Esophagus muscularis mucosa (tissue), 4 donors: ENCODE measurements around the gene VARS1. TPM values are rescaled to one million over a fixed set of nuclear protein-coding genes. Genes with fewer than 3 reads are reported as not detected.
"Not testable (repeated sequence)": the region's sequence is repeated elsewhere in the genome, so short reads cannot be mapped to it uniquely, and the experiment has no call there.

Experiments used
- DNase-seq: peaks from one replicate; pipeline ENCODE4 v3.0.0-alpha.2; 2017; ENCODE audit errors: extremely low spot score
- H3K27ac ChIP-seq, 4 donors: fragments of 200-600 bp; sonication (generic); replicated peaks in 1 of 4; 1 replicate in 3 of 4; 2 replicates in 1 of 4; pipeline ENCODE4 v1.5.1; 2016 to 2019; ENCODE audit warnings: mild to moderate bottlenecking in 1 of 4
- H3K27me3 ChIP-seq, 4 donors: fragments of 200-600 bp; sonication (generic); one replicate each; pipeline versions ENCODE4 v1.5.1 to v1.6.0; 2016 to 2019
- H3K36me3 ChIP-seq, 4 donors: fragments of 200-600 bp; sonication (generic); one replicate each; pipeline ENCODE4 v1.5.1; 2016 to 2019
- H3K4me1 ChIP-seq, 4 donors: fragments of 200-600 bp; sonication (generic); one replicate each; pipeline ENCODE4 v1.5.1; 2016 to 2019
- H3K4me3 ChIP-seq, 4 donors: fragments of 200-600 bp; sonication (generic); 1 replicate in 2 of 4; 2 replicates in 2 of 4; pipeline ENCODE4 v1.5.1; 2016 to 2019; ENCODE audit warnings: mild to moderate bottlenecking in 4 of 4, moderate library complexity in 1 of 4
- H3K9me3 ChIP-seq, 4 donors: fragments of 200-600 bp; sonication (generic); 1 replicate in 3 of 4; 2 replicates in 1 of 4; pipeline ENCODE4 v1.5.1; 2016 to 2019
- EP300 ChIP-seq: sonication (generic); formaldehyde crosslinking; IDR thresholded peaks from one replicate; pipeline ENCODE4 v1.6.1; 2017; ENCODE audit warnings: antibody characterized with exemption
- POLR2A ChIP-seq: fragments of 450-650 bp; IDR thresholded peaks from one replicate; pipeline ENCODE4 v1.6.1; 2017; ENCODE audit warnings: antibody characterized with exemption, moderate library complexity, mild to moderate bottlenecking, low read depth
- POLR2AphosphoS5 ChIP-seq, 2 donors: sonication (generic); formaldehyde crosslinking; IDR thresholded peaks; one replicate each; pipeline ENCODE4 v1.6.1; 2017; ENCODE audit warnings: antibody characterized with exemption in 2 of 2
- WGBS: methylation state at CpG from one replicate; pipeline ENCODE4 v1.1.5; 2018; 5-methylcytosine and 5-hydroxymethylcytosine counted together
- intact Hi-C: fragments of 100-400 bp; cut with DNase I; formaldehyde crosslinking; loops from one replicate; pipeline ENCODE4 v1.15.1; 2023
- total RNA-seq, 4 donors: library from RNA; depleted of rRNA; stranded (reverse); fragments of >200 nt; gene quantifications; one replicate each; pipeline versions ENCODE4 v1.1.0 to v1.2.1, GENCODE V29; 2016
- TF ChIP-seq, protein P1 (sequence below), 3 experiments: fragments of 200-600 bp in 2 of 3; fragments of 450-650 bp in 1 of 3; sonication (generic) in 2 of 3; IDR thresholded peaks; one replicate each; pipeline ENCODE4 v1.5.1; 2017 to 2019; ENCODE audit warnings: antibody characterized with exemption in 3 of 3, mild to moderate bottlenecking in 2 of 3, moderate library complexity in 1 of 3

Gene VARS1
- total RNA-seq, 4 donors from 2014 or later, result 25.0 to 53.2 (median 34.8) TPM

DNA sequence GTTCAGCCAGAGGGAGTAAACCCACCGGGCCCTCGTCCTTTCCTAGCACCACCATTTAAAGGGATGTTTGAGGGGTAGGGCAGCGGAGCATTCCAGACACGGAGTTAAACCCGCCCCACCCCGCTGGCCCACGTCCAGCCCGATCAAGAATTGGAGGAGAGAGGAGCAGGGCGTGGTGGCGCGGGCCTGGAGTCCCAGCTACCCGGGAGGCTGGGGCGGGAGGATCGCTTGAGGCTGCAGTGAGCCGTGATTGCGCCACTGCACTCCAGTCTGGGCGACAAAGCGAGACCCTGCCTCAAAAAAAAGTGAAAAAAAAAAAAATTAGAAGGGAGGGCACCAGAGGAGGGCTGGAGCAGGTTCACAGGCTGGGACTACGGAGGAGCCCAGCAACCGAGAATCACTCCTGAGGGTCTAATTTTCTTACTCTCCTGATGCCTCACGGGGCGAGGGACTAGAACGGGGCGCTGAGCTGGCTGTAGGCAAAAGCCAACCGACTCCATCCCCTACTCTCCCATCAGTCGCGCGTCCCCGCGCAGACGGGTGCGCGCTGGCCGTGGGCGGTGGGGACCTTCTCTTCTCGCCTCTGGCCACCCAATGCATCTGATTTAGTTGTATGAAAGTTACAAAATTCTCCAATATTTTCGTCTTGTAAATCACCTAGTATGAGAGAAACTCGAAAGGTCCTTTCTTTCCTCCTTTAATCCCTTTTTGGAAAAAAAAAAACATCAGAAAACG lies 25.9 kb upstream of the VARS1 start:
- H3K27ac ChIP-seq, result peak overlapping the region; percentile 92 to 97 (median 96)
- no peaks in the 10 kb centered on the region for H3K27me3 ChIP-seq
- H3K4me3 ChIP-seq, result peak overlapping the region; percentile 55 to 71 (median 62)
- WGBS, result 5% methylated on average over 39 of the region's 39 CpGs
- DNase-seq, result no peak
- peaks cover 56 to 87% (median 85%) of the 10 kb centered on the region in 4 donors for H3K4me1 ChIP-seq
- intact Hi-C loops, result no loop called here
- TF ChIP-seq EP300, result no peak
- TF ChIP-seq POLR2AphosphoS5 (IDR thresholded peaks at IDR 0.05), result peak in 1 of 2 donors; percentile 3
- TF ChIP-seq, protein P1, sequence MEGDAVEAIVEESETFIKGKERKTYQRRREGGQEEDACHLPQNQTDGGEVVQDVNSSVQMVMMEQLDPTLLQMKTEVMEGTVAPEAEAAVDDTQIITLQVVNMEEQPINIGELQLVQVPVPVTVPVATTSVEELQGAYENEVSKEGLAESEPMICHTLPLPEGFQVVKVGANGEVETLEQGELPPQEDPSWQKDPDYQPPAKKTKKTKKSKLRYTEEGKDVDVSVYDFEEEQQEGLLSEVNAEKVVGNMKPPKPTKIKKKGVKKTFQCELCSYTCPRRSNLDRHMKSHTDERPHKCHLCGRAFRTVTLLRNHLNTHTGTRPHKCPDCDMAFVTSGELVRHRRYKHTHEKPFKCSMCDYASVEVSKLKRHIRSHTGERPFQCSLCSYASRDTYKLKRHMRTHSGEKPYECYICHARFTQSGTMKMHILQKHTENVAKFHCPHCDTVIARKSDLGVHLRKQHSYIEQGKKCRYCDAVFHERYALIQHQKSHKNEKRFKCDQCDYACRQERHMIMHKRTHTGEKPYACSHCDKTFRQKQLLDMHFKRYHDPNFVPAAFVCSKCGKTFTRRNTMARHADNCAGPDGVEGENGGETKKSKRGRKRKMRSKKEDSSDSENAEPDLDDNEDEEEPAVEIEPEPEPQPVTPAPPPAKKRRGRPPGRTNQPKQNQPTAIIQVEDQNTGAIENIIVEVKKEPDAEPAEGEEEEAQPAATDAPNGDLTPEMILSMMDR (IDR thresholded peaks at IDR 0.05), result no peak
- TF ChIP-seq POLR2A, result peak; percentile 44
- no peaks in the 10 kb centered on the region for H3K9me3 ChIP-seq
- no peaks in the 10 kb centered on the region for H3K36me3 ChIP-seq

DNA sequence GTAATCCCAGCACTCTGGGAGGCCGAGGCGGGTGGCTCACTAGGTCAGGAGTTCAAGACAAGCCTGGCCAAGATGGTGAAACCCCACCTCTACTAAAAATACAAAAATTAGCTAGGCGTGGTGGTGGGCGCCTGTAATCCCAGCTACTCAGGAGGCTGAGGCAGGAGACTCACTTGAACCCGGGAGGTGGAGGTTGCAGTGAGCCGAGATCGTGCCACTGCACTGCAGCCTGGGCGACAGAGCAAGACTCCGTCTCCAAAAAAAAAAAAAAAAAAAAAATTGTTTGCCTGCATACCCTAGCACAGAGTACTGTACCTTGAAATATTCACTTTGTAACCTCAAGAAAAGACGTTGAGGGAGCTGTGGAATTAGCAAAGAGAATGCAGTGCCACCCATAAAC lies 24.8 kb upstream of the VARS1 start:
- not testable (repeated sequence) for H3K9me3 ChIP-seq
- H3K4me1 ChIP-seq, result peaks cover 50 to 76% (median 74%) of the 10 kb centered on the region in 4 donors
- peak overlapping the region; percentile 92 to 97 (median 96) for H3K27ac ChIP-seq

GRCh38 chr6:31819871-31820299 lies 24.3 kb upstream of the VARS1 start:
- intact Hi-C loops, result no loop called here
- H3K27ac ChIP-seq, result peak overlapping the region; percentile 92 to 97 (median 96)

More for the DNA sequence above, 24.8 kb upstream of the VARS1 start:
- DNase-seq, intact Hi-C loops, H3K27me3 ChIP-seq, H3K4me3 ChIP-seq, H3K36me3 ChIP-seq: not testable (repeated sequence)
- whole genome bisulfite sequencing, result 87% methylated on average over 10 of the region's 10 CpGs

GRCh38 chr6:31817929-31818511 lies 22.5 kb upstream of the VARS1 start:
- intact Hi-C loops, H3K9me3 ChIP-seq, DNase-seq, H3K36me3 ChIP-seq, H3K27me3 ChIP-seq: not testable (repeated sequence)
- peak in 1 of 2 donors; percentile 49 for TF ChIP-seq POLR2AphosphoS5 (IDR thresholded peaks at IDR 0.05)
- WGBS, result 66% methylated on average over 8 of the region's 8 CpGs
- H3K4me1 ChIP-seq, result peaks cover 45 to 66% (median 64%) of the 10 kb centered on the region in 4 donors
- peak overlapping the region; percentile 52 to 63 (median 58) for H3K4me3 ChIP-seq
- H3K27ac ChIP-seq, result peak overlapping the region; percentile 92 to 97 (median 96)

More at GRCh38 chr6:31819871-31820299, 24.3 kb upstream of the VARS1 start:
- Histone ChIP-seq H3K4me3 (peak overlapping the region; percentile 52 to 63 (median 58)), H3K27me3 (no peaks in the 10 kb centered on the region), H3K36me3 (no peaks in the 10 kb centered on the region), H3K4me1 (peaks cover 50 to 71% (median 69%) of the 10 kb centered on the region in 4 donors), H3K9me3 (no peaks in the 10 kb centered on the region)
- TF ChIP-seq EP300 (no peak), POLR2AphosphoS5 (IDR thresholded peaks at IDR 0.05) (no peak), POLR2A (no peak)
- TF ChIP-seq, protein P1 (IDR thresholded peaks at IDR 0.05), result no peak
- no peak for DNase-seq

DNA sequence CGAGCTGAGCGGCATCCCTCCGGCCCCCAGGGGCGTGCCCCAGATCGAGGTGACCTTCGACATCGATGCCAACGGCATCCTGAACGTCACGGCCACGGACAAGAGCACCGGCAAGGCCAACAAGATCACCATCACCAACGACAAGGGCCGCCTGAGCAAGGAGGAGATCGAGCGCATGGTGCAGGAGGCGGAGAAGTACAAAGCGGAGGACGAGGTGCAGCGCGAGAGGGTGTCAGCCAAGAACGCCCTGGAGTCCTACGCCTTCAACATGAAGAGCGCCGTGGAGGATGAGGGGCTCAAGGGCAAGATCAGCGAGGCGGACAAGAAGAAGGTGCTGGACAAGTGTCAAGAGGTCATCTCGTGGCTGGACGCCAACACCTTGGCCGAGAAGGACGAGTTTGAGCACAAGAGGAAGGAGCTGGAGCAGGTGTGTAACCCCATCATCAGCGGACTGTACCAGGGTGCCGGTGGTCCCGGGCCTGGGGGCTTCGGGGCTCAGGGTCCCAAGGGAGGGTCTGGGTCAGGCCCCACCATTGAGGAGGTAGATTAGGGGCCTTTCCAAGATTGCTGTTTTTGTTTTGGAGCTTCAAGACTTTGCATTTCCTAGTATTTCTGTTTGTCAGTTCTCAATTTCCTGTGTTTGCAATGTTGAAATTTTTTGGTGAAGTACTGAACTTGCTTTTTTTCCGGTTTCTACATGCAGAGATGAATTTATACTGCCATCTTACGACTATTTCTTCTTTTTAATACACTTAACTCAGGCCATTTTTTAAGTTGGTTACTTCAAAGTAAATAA lies 21.8 kb upstream of the VARS1 start:
- intact Hi-C loops, H3K9me3 ChIP-seq, H3K27me3 ChIP-seq, DNase-seq, H3K36me3 ChIP-seq: not testable (repeated sequence)
- 50% methylated on average over 6 of the region's 37 CpGs for WGBS
- Histone ChIP-seq H3K4me1 (peaks cover 38 to 61% (median 59%) of the 10 kb centered on the region in 4 donors), H3K27ac (peak overlapping the region; percentile 92 to 97 (median 96)), H3K4me3 (peak overlapping the region; percentile 52 to 63 (median 58))
- TF ChIP-seq, protein P1 (IDR thresholded peaks at IDR 0.05), result peak in 2 of 3 experiments; percentile 10 to 13
